GM21717 (cell line): ENCODE measurements around the gene DCTN1.
"Not testable (repeated sequence)": the region's sequence is repeated elsewhere in the genome, so short reads cannot be mapped to it uniquely, and the experiment has no call there.

Source experiments
- ATAC-seq: cut with Tn5 transposase; IDR thresholded peaks from one replicate; pipeline ENCODE4 v1.9.1; 2021; ENCODE audit warnings: mild to moderate bottlenecking, moderate library complexity; ENCODE audit not compliant: unreplicated experiment

The DCTN1 gene

DNA sequence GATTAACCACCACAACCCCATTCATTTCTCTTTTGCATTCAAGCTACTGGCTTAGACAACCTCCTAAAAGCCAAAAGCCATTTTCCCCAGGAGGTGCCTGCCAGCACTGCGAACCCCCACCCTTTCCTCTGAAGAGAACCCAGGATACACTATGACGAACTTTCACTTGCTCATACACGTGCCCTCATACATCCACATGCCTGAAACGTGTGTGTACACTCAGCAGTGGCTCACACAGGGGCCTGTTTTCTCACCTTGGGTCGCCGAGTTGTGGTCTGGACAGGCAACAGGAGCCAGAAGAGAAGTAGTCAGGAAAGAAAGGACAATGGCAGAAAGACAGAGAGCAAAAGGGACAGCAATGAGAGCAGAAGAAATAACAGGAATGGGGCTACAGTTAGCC lies 7.4 kb downstream of the DCTN1 start:
- ATAC-seq: no peak

DNA sequence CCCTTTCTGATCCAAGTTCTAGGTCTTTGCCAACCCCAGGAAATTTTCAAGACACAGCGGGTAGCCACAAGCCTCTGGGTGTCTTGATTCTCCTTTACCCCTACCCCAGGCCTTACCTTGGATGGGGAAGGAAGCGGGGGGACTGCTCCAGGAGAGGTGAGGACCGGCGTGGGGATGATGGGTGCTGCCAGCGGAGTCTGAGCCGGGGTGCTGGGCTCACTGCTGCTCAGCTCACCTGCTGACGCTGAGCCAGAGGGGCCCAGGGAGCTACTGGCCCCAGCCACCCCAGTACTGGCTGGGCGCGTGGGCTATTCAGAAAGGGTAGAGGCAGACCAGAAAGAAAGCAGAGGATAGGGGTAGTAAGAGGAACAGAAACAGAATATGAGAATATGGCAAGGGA lies 8.7 kb downstream of the DCTN1 start:
- no peak for ATAC-seq

DNA sequence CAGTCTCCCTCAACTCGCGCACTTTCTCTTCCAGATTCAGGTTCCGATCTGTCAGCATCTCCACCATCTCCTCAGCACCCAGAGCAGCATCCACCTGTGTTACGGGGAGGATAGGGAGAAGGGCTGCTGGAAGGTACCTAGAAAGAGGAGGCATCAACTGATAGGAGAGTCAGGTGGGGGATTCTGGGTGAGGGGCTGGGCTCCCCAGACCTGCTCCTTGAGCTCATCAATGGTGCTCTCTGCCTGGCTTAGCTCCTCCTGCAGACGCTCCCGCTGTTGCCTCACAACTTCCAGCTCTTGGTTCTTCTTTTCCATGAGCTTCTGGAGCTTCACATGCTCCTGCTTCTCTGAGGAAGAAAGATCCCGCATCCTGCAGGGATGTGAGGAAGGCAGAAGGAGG lies 10.1 kb downstream of the DCTN1 start:
- ATAC-seq: no peak

DNA sequence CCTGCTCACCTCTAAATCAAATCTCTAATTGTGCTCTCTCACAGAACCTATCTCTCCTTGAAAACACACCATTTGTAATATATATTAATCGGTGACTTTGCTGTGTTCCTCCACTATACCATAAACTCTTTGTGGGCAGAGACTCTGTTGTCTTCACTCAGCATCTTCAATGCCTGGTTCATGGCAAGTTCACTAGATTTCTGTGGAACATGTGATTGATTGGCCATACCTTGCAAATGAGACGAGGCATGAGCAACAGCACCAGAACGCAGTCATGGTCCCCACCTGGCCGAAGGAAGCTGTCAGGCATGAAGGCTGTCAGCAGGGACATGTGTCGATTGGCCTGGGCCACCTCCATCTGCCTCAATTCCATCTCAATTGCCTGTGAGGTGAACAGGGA lies 11.6 kb downstream of the DCTN1 start:
- ATAC-seq: no peak

DNA sequence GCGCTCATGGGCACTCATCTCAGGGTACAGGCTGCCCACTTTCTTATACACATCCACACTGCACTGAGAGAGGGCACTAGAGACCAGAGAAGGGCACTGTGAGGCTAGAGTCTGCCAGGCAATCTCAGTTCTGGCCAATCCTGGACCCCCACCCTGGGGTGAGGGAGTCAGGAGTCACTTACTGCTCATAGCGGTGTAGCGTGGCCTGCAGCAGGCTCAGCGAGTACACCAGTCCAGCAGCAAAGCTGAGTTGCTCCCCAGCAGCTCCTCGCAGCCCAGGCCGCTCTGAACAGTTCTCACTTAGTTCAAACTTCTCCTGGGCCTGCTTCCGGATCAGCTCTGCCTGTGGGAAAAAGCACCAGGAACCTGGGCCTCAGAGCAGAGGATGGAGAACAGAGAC lies 12.3 kb downstream of the DCTN1 start:
- ATAC-seq: no peak

DNA sequence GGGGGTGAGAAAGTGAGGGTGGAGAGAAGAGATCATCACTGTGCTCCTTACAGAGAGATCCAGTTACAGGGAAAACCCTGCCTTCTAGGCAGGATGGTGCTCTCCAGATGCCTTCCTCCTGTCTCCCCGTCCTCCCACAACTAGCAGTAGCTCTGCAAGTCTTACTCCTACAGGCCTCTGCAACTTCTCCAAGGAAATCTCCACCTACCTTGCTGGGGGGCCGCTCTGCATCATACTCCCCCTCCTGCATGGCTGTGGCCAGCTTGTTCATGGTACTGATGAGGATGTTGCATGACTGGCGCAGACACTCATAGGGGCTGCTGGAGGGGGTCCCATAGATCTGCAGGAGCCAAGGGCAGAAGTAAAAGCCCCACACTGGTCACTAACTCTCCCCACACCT lies 14.1 kb downstream of the DCTN1 start:
- no peak for ATAC-seq

DNA sequence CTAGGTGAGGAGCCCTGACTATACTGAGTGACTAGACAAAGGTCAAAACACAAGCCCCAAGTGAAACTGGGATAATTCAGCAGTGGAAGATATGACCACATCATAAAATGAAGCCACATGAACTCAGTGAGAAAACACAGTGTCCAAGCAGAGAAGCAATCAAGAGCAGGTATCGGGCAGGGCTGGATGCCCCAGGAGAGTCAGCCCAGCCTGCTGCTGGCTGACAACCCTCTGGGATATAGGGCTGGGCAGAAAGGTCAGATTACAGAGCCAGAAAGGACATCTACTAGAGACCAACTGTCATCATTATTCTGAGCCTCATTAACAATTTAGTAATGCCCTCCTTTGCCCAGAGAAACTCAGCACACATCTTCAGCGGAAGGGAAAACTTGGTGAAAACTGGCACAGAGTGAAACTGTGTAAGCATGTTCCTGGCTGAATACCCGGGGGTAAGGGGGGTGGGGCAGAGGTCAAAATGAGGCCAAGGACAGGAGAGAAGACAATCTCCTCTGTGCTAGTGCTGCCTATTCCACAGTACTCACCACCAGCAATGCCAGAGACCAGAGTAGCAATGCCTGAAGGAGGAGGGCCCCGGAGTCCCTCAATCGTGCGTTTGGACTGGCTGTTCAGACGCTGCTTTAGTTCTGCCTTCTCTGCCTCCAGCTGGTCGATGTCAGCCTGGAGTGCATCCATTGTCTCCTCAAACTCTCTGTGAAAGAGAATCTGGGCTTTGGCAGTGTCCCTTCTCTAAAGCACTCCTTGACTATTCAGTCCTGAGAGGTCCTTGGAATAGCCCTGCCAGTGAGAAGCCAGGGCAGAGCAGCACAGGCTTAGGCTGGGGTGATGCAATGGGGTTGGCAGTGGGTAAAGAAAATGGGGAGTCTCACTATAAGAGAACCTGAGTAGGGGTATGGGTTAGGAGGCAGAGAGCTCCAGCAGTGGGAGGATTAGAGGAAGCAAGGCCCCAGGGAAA lies 15.3 kb downstream of the DCTN1 start:
- no peak for ATAC-seq

DNA sequence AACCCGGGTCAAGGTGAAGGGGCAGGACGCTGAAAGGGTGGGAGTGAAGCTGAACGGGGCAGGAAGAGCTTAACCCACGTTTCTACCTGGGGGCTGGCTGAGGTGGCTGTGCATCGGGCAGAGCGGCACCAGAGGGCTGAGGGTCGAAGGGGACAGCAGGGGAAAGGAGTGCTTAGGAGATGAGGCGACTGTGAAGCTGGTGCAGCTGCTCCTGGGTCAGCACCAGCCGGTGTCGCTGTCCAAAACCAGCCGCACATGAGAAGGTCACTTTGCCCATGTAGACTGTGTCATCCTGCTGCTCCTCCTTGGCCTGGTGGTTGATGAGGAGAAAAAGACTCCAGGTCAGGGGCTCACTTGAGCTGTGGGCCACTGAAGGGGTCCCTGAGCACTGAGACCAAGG lies 18.8 kb downstream of the DCTN1 start:
- no peak for ATAC-seq

DNA sequence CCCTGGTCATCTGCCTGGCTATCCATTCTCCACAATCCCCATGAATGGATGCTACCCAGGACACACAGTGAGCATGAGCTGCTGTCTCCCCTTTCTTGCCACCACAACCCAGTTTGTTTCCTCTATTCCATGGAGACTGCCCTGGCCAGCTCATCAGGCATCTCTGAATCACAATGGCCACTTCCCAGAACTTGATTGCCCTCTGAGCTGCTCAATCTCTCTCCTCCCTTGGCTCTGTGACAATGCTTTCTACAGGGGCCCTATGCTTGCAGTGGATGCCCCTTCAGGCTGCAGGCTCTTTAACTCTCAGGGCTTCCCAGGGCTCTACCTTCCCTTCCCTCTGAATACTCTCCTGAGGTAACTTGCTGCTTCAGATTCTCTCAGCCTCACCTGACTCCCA lies 22.5 kb downstream of the DCTN1 start:
- no peak for ATAC-seq

DNA sequence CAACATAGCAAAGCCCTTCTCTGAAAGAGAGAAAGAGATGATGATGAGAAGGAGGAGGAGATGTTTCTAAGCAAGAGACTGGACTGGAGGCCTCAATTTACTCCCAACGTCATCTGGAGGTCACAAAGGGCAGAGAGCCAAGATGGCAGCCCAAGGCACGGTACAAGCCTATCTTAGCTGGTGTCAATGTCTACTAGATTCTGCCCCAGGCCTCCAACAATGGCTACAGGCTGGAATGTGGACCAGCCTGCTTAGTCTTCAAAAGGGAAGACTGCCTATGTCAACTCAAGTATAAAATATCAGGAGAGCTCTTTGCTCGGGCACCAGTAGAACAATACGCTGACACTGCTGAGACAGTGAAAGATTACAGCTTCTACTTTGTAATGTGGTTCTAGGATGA lies 30.2 kb downstream of the DCTN1 start:
- no peak for ATAC-seq

DNA sequence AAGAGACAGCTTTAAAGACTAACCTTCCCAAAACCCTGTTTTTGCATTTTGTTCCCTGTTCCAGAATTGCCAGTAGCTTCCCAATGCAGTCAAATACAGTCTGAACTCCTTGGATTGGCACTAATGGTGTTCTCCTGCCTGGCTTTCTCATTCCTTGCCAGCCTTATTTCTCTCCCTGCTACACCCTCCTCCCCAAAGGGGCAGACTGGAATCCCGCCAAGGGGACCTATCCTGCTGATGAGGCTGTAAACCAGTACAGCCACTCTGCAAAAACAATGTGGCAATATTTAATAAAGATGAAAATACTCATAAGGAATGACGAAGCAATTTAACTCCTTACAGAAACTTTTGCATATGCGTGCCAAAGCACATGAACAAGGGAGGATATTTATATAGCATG lies 32.4 kb downstream of the DCTN1 start:
- no peak for ATAC-seq

DNA sequence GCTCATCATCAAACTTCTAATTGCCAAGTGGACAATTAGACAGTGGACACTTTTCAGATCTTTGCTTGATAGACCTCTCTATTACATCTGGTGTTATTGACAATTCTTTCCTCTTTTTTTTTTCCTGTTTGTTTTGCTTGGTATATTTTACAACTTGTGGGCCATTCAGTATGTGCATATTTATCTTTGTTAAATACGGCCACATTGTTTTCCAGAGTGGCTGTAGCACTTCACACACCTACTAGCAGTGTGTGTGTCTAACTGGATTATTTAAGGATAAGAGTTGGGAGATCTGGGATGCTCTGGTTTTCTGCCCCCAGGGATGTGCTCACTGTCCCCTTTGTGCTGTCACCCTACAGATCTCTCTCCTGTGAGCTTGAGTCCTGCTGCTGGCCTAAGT lies 32.8 kb downstream of the DCTN1 start:
- no peak for ATAC-seq

DNA sequence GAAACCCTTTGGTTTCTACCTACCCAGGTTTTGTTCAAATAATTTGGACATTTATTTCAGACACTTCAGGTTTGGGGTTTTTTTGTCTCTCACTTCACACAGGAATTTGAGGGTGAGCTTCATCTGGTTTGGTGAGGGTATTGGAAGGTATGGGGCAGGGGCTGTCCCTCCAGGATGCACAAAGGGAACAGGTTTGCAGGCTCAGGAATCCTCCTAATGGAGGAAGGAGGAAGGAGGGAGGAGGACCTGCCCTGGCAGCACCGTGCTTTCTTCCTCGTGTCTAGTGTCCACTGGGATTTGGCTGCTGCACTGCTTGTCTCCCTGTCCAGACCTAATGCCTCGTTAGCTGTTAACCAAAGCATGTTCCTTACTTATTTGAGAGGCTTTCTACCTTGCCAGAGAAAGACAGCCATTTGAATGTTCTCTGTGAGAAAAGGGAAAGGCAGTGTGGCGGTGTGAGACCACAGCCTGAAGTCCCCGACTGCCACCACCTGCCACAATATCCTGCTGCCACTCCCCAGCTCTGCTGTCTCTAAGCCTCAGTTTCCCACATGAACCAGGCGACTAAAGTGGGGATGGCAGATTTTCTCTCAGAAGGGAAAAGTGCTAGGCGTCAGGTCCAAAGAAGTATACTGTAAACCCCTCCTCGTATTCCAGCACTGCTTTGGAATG lies 34.7 kb downstream of the DCTN1 start:
- no peak for ATAC-seq

DNA sequence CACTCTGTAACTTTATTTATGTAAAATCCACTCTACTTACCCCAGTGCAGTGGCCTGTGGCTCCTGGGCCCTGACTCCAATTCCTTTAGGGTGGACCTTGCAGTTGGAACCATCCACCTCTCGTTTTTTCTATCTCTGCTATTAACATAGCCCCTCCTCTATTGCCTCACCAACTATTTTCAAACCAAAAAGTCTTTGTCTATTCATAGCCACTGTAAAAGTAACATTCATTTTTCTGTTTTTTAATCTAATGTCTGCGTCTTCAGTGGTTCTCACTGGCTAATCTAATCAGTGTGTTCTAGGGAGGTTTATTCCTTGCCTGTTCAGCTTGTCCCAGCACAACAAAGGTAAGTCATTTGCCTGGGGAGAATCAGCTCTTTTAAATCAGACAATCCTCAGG lies 36.8 kb downstream of the DCTN1 start, which contains the start of gene SLC4A5:
TSS of gene SLC4A5 (minus strand) at position 101 of the 400 bp plus-strand sequence. CDS start 28,393 bp downstream, outside the sequence.
- no peak for ATAC-seq

DNA sequence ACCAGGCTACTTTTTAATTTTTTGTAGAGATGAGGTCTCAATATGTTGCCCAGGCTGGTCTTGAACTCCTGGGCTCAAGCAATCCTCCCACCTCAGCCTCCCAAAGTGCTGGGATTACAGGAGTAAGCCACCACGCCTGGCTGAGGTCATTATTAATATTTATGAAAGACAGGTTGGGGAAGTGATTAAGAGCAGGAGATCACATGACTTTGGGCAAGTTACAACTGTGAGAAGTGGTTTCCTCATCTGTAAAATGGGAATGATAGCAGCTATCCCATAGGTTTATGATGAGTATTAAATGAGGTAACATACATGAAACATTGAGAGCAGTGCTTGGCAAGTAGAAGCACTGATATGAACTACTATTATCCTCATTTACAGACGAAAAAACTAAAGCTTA lies 43.9 kb downstream of the DCTN1 start:
- not testable (repeated sequence) for ATAC-seq

DNA sequence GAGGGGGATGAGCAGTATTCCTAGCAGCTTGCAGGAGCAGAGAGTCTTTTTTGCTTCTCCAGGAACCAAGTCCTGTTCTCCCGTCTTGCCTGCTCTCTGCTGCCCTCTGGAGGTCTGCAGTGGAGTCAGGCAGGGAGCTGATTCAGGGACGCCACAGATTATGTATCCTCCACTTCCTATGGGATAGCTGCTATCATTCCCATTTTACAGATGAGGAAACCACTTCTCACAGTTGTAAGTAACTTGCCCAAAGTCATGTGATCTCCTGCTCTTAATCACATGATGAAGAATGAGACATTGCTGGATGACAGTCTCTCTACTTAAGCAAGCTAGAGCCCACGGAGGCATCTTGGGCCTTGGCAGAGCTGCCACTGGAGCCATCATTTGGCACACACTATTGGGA lies 45.2 kb downstream of the DCTN1 start:
- peak; percentile 52 for ATAC-seq

DNA sequence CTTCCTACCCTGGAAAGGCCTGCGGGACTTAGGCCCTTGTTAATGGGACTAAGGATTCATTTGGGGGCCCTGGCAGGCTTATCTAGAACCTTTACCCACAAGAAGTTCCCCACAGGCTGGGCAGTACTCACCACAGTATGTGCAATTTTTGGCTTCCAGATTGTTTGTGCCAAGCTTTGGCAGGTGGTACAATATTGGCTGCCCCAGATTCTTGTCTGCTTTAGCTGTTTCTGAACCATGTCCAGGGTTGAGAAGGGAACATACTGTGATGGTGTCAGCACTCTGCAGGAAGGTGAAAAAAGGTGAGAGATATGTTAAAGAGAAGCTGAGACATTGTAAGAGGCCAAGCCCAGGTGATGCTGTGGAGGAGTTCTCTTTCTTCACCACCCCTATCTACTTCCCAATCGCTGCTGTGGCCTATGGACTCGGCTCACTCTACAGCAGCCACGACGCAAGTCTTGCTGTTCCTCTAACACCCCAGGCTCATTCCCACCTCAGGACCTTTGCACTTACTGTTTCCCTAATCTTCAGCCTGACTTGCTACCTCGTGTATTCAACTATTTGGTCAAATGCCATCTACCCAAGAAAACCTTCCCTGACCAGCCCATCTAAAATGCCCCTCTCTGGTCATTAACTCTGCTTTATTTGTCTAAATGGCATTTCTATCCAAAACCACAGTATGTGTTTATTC lies 46.1 kb downstream of the DCTN1 start:
- ATAC-seq: no peak

DNA sequence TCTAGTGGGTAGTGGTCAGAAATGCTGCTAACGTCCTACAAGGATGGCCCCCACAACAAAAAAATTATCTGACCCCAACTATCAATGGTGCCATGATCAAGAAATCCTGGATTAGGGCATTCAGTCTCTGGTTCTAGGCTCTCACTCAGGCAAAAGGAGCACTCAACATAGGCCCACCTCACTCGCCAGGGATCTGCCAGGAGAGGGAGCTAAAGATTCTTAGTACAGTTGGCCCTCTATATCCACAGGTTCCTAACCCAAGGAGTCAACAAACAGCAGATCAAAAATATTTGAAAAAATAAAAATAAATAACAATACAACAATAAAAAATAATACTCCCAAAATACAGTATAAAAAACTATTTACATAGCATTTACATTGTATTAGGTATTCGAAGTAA lies 46.9 kb downstream of the DCTN1 start:
- no peak for ATAC-seq

DNA sequence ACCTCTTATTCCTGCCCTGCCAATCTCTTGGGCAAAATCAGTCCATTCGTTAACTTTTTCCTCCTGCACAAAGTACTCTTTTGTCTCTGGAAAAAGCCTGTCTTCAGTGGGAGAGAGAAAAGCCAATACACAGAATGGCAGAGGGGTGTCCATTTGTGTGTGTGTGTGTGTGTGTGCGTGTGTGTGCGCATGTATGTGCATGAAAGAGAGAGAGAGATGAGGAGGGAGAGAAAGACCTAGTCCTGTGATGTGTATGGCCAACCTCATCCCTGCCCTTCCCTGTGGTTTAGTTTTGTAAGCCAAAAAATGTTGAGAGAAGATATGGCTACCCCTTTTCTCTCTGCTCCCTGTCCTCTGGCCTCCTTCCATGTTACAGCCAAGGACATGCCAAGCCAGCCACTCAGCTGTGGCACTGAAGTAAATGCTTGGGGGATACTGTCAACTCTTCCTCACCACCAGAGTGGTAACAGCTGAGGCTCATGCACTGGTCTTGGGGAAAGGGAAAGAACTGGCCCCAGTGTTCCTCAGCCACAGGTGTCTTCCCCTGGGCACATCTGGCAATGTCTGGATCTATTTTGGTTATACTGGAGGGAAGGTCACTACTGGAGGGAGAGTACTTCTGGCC lies 47.4 kb downstream of the DCTN1 start:
- no peak for ATAC-seq

DNA sequence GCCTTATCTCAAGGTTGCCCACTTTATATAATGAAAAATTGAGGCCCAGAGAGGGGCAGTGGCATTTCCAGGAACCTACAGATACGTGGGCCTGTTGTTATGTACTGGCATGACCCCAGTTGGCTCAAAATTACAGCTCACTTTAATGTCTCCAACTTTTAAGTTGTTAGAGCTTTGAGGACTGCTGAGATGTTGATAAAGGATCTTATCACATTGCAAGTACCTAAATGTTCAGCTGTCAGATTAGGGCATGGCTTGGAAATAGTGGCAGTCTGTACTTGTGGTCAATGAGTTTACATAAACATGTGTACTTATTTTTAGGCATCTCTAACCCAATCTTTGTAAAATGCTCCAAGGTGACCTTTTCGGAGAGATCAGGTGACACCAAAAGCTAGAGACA lies 51.5 kb downstream of the DCTN1 start:
- ATAC-seq: no peak

DNA sequence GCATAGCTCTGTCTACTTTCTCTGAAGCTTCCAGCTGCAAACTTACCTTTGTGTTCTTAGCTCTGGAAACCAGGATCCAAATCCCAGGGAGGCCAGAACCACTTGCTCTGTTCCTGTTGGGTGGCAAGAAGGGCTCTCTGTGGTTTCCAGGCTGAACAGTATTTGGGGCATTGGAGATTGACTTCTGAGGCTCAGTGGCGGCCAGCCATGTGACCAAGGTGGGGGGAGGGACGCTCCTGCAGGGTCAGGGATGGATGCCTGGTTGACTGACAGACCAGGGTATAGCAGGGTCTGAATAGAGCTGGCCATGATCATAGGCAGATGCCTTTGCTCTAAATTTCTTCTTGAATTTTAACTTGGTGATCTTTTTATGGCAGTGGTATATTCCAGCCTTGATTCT lies 52.0 kb downstream of the DCTN1 start:
- no peak for ATAC-seq
